ENCODE data around the gene PSAT1. TPM values are rescaled to one million over a fixed set of nuclear protein-coding genes. Genes with fewer than 3 reads are reported as not detected.
A peak's percentile ranks its signal among the peaks of the same experiment; 100 is the strongest.

PSAT1 gene
- total RNA-seq, 2 experiments from 2014 or later: 132 to 137 TPM

DNA sequence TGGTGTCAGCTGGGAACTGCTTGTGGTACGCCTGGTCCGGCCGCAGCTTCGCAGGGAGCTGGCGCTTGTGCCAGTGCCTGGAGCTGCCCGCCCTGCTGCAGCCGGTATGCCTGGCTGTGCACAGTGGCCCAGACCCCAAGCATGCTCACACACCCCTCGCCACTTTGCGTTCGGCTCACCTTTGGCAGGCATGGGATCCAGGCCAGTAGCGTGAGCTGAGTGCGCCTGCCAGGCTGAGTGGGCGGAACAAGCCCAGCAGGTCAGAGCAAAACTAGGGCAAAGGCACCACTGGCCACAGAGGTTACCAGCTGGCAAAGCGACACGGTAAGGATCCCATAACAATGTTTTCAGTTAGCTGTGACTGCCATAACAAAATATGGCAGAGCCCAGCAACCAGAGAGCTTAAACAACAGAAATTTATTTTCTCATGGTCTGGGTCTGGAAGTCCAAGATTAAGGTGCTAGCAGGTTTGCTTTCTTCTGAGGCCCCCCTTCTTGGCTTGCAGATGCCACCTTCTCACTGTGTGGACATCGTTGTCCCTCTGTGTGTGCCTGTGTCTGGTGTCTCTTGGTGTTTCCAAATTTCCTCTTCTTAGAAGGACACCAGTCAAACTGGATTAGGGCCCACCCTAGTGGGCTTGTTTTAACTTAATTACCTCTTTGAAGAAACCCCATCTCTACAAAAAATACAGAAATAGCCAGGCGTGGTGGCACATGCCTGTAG is 61.6 kb downstream of the PSAT1 start:
- ChIA-PET CTCF (interaction anchor here (1.0 to 1.3 kb wide), 2 partner anchors 12 to 102 kb away, joined by 3 read pairs; no protein-coding TSS in a partner anchor), POLR2A (no interaction called here)
- Mint-ChIP-seq H3K36me3 (no peaks in the 10 kb centered on the region), H3K27me3 (no peaks in the 10 kb centered on the region), H3K4me1 (ENCODE audit: low read depth) (no peaks in the 10 kb centered on the region), H3K27ac (no peak overlapping the region), H3K9me3 (no peaks in the 10 kb centered on the region), H3K4me3 (no peak overlapping the region)
- DNase-seq: no peak
- intact Hi-C loops (cut with micrococcal nuclease): no loop called here

DNA sequence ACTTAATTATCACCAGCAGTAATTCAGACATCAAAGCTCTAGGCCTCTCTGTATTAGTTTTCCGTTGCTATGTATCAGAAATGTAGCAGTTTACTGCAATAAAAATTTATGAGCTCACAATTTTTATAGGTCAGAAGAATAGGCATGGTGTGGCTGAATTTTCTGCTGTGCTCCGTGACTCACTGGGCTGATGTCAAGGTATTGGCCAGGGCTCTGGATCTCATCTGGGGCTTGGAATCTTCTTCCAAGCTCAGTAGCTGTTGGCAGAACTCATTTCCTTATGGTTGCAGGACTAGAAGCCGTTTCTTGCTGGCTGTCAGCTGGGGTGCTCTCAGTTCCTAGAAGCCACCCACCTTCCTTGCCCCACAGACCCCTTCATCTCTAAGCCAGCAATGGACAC is 66.3 kb downstream of the PSAT1 start:
- DNase-seq: no peak
- no peaks in the 10 kb centered on the region for H3K9me3 Mint-ChIP-seq
- no peaks in the 10 kb centered on the region for H3K27me3 Mint-ChIP-seq
- ChIA-PET CTCF (interaction anchor here (1.8 kb wide), 1 partner anchor 12 kb away, joined by 4 read pairs; no protein-coding TSS in a partner anchor), POLR2A (no interaction called here)
- intact Hi-C loops (cut with micrococcal nuclease): no loop called here
- no peak overlapping the region for H3K27ac Mint-ChIP-seq
- no peaks in the 10 kb centered on the region for H3K4me1 Mint-ChIP-seq (ENCODE audit: low read depth)
- H3K36me3 Mint-ChIP-seq: no peaks in the 10 kb centered on the region
- no peak overlapping the region for H3K4me3 Mint-ChIP-seq

DNA sequence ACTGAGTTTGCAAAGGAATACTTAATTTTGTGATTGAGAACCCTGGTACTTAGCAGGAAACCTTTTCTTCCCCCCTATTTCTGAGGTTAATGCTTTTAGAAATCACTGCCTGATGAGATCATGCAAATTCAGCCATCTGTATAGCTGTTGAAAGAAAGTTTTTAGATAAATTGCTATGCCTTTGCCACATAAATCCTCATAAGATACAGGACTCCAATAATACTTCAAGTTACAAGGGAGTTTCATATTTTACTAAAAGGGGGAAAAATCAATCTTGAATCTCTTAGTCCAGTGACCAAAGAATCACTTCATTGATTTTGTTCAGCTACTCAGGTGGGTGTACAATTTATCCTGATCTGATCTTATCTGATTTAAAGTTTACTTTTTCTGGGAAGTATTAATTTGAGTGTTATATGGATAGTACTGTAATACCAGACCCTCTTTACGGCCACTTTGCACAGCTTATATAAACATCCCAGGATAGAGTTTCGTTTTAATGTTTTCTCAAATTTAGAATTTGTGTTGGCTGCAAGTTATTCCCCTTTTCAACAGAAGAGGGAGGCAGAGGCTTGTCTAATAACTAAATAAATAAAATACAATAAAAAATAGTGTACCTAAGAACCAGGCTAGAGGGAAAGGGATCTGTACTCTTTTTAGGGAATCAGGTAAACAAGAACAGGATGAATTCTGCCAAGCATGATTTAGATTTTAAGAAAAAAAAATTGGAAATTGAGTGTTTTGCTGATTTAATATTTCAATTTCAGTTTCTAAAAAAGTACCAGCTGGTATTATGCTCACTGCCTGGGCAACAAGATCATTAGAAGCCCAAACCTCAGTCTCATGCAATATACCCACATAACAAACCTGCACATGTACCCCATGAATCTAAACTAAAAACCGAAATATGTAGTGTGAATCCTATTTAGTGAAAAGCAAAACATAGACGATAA is 69.1 kb downstream of the PSAT1 start:
- intact Hi-C loops (cut with micrococcal nuclease): no loop called here
- Mint-ChIP-seq H3K27ac (no peak overlapping the region), H3K36me3 (no peaks in the 10 kb centered on the region), H3K4me1 (ENCODE audit: low read depth) (no peaks in the 10 kb centered on the region), H3K9me3 (no peaks in the 10 kb centered on the region), H3K4me3 (no peak overlapping the region), H3K27me3 (peaks cover 13% of the 10 kb centered on the region)
- ChIA-PET POLR2A (no interaction called here), CTCF (interaction anchor here (0.8 kb wide), 1 partner anchor 103 kb away, joined by 3 read pairs; no protein-coding TSS in a partner anchor)
- no peak for DNase-seq

DNA sequence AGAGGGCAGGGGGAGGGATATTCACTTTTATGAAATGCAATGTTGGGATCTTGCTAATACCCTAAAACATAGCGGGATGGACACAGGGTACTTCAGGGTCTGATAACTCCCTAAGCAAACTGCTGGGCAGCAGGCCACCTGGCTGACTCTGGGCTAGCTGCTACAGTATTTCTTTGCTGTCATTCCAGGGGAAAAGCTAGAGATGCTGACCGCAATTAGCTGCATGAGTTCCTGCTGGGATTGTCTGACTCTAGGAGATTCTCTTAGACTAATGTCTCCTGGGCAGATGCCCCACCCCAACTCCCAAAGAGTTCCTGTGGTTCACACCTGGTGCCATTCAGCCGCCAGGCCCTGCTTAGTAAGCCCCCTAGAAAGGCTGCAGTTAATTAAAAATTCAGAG is 69.9 kb downstream of the PSAT1 start:
- ChIA-PET CTCF (no interaction called here), POLR2A (no interaction called here)
- no peak for DNase-seq
- intact Hi-C loops (cut with micrococcal nuclease): no loop called here
- no peaks in the 10 kb centered on the region for H3K4me1 Mint-ChIP-seq (ENCODE audit: low read depth)
- no peaks in the 10 kb centered on the region for H3K9me3 Mint-ChIP-seq
- no peaks in the 10 kb centered on the region for H3K36me3 Mint-ChIP-seq
- H3K27me3 Mint-ChIP-seq: peaks cover 15% of the 10 kb centered on the region
- H3K4me3 Mint-ChIP-seq: no peak overlapping the region
- no peak overlapping the region for H3K27ac Mint-ChIP-seq

DNA sequence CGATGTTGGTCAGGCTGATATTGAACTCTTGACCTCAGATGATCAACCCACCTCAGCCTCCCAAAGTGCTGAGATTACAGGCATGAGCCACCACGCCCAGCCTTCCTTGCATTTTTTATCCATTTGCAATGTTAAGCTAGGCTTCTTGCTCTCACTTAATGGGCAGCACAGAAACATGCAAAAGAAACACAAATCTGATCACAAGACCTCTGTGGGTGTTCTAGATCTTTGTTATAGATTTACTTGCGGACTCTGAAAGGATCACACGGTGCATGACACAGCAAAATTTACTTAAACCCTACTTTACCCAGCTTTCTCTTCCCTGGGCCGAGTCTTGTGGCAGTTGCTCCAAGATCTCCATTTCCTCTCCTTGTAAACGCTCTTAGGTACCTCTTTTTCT is 71.3 kb downstream of the PSAT1 start:
- POLR2A ChIA-PET: no interaction called here
- Mint-ChIP-seq H3K9me3 (no peaks in the 10 kb centered on the region), H3K4me1 (ENCODE audit: low read depth) (no peaks in the 10 kb centered on the region), H3K27me3 (peaks cover 24% of the 10 kb centered on the region), H3K27ac (no peak overlapping the region), H3K4me3 (no peak overlapping the region), H3K36me3 (no peaks in the 10 kb centered on the region)
- CTCF ChIA-PET: interaction anchor here (3.3 kb wide), 1 partner anchor 109 kb away, joined by 23 read pairs; no protein-coding TSS in a partner anchor
- intact Hi-C loops (cut with micrococcal nuclease): no loop called here
- no peak for DNase-seq

DNA sequence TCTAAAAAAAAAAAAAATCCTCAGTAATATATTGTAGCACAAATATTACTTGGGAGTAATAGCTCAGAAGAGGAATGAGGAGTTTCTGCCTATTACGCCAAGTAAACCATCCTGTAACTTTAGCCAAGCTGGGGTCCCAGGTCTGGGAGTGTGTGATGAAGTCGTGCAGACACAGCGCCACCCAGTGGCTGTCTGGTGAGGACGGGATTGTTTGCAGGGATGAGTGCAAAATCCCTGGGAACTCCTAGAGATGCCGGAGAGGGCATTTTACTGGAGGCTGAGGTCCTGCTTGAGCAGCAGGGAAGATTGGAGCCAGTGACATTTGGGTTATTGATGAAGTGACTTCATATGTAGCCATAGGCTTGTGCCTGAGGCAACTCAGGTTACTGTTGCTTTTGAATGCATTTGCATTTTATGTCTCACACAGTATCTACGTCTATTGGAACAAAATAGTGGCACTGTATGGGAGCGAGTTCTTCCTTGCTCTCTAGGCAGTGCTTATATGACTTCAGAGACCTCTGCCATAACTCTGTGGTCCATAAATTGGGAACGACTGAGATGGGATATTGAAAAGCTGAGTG is 72.8 kb downstream of the PSAT1 start:
- no peaks in the 10 kb centered on the region for H3K4me1 Mint-ChIP-seq (ENCODE audit: low read depth)
- H3K36me3 Mint-ChIP-seq: no peaks in the 10 kb centered on the region
- H3K4me3 Mint-ChIP-seq: no peak overlapping the region
- no peaks in the 10 kb centered on the region for H3K9me3 Mint-ChIP-seq
- peaks cover 27% of the 10 kb centered on the region for H3K27me3 Mint-ChIP-seq
- CTCF ChIA-PET: interaction anchor here (0.6 to 3.3 kb wide), 23 partner anchors 9 to 942 kb away, joined by 3 to 23 read pairs (median 3); no protein-coding TSS in a partner anchor
- peak; percentile 63 for DNase-seq
- intact Hi-C loops (cut with micrococcal nuclease): loop anchor here (1.0 kb wide), 1 partner anchor 108 kb away; no protein-coding TSS in a partner anchor
- POLR2A ChIA-PET: no interaction called here
- H3K27ac Mint-ChIP-seq: no peak overlapping the region

DNA sequence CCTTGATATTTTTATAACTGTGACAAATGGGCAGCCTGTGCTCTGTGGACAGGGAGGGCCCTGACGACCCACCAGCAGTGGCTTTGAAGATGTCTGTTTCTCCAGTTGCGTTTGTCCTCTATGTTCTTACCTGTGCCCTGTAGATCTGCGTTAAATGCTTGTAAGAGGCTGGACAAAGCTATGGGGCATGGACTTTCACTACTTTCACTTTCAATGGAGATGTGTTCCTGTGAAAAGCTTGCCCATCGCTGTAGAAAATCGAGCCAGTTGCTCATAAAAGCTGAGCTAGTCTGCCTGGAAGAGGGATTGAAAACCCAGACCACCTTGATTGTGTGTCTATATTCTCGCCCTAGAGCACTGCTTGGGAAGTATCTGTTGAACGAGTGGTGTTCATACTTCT is 74.1 kb downstream of the PSAT1 start:
- ChIA-PET POLR2A (no interaction called here), CTCF (interaction anchor here (0.7 to 2.0 kb wide), 5 partner anchors 12 to 108 kb away, joined by 3 to 7 read pairs (median 3); no protein-coding TSS in a partner anchor)
- H3K27me3 Mint-ChIP-seq: peaks cover 28% of the 10 kb centered on the region
- H3K27ac Mint-ChIP-seq: no peak overlapping the region
- DNase-seq: no peak
- no peaks in the 10 kb centered on the region for H3K9me3 Mint-ChIP-seq
- no peaks in the 10 kb centered on the region for H3K4me1 Mint-ChIP-seq (ENCODE audit: low read depth)
- intact Hi-C loops (cut with micrococcal nuclease): loop anchor here (1.0 kb wide), 1 partner anchor 110 kb away; no protein-coding TSS in a partner anchor
- no peaks in the 10 kb centered on the region for H3K36me3 Mint-ChIP-seq
- no peak overlapping the region for H3K4me3 Mint-ChIP-seq

GRCh38 chr9:78371981-78372380 is 75.1 kb downstream of the PSAT1 start:
- CTCF ChIA-PET: interaction anchor here (2.0 kb wide), 1 partner anchor 67 kb away, joined by 6 read pairs; no protein-coding TSS in a partner anchor
- H3K36me3 Mint-ChIP-seq: no peaks in the 10 kb centered on the region
- H3K4me3 Mint-ChIP-seq: no peak overlapping the region
- H3K27ac Mint-ChIP-seq: no peak overlapping the region
- POLR2A ChIA-PET: no interaction called here
- no peaks in the 10 kb centered on the region for H3K9me3 Mint-ChIP-seq
- intact Hi-C loops (cut with micrococcal nuclease): no loop called here
- H3K27me3 Mint-ChIP-seq: peaks cover 28% of the 10 kb centered on the region
- DNase-seq: no peak
- no peaks in the 10 kb centered on the region for H3K4me1 Mint-ChIP-seq (ENCODE audit: low read depth)

Other genes starting within 250 kb of the PSAT1 start
- gene CEP78, start 61.0 kb upstream of the PSAT1 start, total RNA-seq: 10 to 100 TPM; 40.1 to 42.2 TPM